GM12801 (cell line): ENCODE results near the gene DEXI.

Experiments used
- TF ChIP-seq, protein P1 (sequence below): IDR thresholded peaks from one replicate; pipeline ENCODE4 v1.5.1; 2011; ENCODE audit warnings: control low read depth; ENCODE audit not compliant: insufficient read length; ENCODE audit errors: extremely low read depth

The DEXI gene

DNA sequence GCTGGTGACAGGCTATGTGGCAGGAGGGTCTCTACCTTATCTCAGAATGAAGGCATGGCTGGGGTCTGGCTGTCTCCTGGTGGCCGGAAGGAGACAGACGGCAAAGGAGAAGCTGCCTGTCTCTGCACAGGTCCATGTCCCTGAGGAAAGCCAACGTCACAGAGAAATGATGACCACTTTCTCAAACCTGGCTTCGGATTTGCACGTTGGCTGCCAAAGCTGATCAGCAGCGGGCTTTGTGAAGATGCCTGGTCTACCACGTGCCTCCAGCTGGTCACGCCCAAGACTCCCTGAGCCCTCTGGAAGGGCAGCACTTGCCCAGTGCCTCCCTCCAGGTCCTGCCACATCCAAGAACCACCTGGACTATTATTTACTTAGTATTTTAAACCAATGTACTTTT, 8.4 kb downstream of the DEXI start:
- TF ChIP-seq, protein P1, sequence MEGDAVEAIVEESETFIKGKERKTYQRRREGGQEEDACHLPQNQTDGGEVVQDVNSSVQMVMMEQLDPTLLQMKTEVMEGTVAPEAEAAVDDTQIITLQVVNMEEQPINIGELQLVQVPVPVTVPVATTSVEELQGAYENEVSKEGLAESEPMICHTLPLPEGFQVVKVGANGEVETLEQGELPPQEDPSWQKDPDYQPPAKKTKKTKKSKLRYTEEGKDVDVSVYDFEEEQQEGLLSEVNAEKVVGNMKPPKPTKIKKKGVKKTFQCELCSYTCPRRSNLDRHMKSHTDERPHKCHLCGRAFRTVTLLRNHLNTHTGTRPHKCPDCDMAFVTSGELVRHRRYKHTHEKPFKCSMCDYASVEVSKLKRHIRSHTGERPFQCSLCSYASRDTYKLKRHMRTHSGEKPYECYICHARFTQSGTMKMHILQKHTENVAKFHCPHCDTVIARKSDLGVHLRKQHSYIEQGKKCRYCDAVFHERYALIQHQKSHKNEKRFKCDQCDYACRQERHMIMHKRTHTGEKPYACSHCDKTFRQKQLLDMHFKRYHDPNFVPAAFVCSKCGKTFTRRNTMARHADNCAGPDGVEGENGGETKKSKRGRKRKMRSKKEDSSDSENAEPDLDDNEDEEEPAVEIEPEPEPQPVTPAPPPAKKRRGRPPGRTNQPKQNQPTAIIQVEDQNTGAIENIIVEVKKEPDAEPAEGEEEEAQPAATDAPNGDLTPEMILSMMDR = no peak

DNA sequence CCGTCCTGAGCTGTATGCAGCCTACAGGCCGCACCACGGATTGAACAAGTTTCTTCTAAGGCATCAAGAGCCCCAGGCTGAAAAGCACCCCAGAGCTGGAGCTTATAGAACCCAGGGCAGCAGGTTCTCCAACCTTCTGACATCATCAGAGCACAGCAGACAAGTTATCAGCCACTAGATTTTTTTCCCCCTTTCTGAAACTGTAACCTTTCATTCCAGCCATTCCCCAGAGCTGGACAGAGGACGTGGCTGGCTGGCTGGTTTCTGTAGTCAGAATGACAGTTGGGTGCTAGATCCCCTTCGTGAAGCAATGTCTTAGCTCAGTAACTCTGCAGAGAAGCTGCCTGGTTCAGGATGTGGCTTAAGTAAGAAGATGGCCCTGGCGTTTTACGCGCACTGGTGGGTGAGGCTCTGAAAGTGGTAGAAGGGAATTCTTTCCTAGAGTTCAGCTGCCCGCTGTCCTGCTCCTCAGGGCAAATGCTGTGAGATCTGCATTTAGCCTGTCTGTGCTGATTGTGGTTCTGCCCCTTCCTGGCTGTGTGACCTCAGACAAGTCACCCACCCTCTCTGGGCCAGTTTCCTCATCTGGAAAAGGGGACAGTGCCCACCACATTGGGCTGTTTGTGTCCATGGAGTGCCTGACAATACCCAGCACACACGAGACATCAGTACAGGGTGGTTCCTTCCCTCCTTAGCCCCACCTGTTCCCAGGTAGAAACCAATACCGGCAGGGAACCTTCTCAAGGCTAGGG, 9.1 kb downstream of the DEXI start:
- TF ChIP-seq, protein P1 = no peak

DNA sequence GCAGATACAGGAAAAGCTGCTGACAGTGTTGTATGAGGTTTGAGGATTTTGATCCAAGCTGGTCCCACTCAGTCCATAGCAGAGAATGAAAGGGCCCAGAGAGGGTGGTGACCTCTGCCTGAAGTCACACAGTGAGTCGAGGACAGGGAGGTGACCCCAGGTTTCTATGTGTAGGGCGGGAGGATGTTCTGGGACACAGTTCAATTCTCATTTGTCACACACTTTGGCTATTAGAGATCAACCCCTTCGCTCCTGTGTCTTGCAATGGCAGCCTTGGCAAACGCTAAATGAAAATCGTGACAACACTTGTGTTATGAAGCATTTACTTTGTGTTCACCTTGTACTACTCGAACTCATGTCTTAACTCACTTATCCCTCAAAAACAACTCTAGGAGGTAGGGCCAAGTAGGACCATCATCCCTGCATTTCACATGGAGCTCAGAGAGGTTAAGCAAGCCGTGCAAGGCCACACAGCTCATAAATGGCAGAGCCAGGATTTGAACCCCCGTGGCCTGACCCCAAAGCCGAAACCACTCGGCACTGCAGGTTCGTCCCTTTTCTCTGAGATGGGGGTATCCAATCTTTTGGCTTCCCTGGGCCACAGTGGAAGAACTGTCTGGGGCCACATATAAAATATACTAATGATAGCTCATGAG, 10.2 kb downstream of the DEXI start:
- TF ChIP-seq, protein P1 = no peak

DNA sequence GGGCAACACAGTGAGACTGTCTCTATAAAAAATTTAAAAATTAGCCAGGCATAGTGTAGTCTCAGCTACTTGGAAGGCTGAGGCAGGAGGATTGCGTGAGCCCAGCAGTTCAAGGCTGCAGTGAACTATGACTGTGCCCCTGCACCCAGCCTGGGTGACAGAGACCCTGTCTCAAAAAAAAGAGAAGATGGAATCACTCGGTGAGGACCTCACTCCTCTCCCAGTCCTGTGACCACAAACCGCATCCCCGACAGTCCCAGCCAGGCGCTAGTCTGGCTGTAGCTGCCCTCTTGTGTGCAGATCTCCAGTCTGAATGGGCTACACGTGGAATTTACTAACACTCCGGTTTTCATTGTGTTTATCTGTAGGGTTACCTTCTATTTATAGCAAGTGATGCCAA, 11.1 kb downstream of the DEXI start:
- TF ChIP-seq, protein P1 = no peak

DNA sequence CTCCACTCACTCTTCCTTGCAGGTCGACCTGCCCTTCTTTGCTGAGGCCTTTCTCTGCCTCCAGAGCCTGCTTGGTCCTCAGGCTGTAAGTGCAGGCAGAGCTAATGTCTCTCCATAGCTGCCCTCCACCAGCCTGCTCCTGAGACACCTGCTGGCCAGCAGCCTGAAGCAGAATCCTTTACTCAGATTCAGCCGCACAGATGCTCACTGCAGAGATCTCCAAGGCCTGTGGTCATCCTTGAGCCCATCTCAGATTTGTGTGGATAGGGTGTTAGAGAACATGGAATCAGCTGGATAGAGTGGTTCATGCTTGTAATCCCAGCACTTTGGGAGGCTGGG, 11.5 kb downstream of the DEXI start:
- TF ChIP-seq, protein P1 = no peak

DNA sequence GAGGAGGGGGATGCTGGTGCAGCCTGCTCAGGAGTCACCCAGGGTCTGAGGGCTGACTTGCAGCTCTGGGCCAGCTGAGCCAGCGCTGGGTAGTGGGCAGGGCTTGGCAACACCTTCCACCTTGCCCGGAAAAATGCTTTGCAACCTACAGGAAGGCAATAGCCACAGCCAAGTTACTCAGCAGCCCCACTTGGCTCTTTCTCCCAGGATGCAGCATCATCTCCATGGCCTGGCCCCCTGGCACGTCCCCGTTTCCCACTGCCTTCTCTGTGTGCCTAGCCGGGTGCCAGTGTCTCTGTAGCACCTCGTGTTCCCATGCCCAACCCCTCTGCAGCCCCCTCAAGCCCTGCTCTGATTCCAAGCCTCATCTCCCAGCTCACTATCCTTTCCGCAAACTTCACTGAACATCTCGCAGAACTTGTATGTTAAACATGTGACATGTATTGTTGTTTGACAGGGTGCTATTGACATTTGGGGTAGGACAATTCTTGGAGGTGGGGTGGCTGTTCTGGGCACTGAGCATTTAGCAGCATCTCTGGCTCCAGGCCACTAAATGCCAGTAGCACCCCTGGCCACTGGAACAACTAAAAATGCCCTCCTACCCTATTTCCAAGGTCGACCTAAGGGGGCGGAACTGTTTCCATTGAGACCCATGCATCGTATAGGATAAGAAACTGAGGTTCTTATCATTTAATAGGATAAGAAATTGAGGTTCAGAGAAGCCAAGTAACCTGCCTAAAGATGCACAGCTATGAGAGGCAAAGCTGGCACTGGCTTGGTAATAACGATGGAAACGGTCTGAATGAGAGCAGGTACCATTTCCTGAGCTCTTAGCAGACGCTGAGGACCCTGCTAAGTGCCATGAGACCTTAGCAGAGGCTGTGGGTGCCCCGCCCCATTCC, 12.2 kb downstream of the DEXI start:
- TF ChIP-seq, protein P1 = no peak

DNA sequence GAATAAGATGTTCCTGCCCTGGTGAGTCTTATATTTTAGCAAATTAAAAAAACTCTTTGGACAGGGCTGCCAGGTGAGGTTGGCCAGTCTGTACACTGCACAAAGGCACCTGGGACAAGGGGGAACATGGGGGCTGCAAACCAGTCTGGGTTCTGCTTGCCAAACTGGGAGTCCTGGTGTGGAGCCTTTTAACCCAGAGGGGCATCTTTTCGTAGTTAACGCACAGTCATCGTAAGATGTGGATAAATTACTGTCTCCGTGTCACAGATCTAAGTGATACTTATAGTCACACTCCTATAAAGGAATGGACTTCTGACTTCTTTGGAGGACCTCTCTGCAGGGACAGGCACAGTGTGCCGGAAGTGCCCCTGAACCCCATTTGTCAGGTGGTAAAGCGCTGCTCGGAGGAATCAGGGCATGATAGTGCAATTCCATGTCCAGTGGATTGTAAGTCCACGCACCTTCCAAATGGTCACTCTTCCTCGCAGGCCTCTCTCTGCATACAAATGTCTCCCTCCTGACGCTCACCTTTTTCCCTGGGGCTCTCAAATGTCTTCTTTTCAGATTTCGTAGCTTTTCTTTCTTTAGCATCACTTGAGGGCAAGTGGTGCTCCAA, 14.7 kb downstream of the DEXI start:
- TF ChIP-seq, protein P1 = no peak
